ENCODE data around the gene SLC25A29.

Gene SLC25A29

GRCh38 chr14:100320157-100320856 is 14.1 kb upstream of the SLC25A29 start:
- Histone ChIP-seq H3K27ac (replicated peaks; ENCODE audit: low read length) (no peak overlapping the region), H2BK5ac (ENCODE audit: low read length) (peak overlapping the region; percentile 39), H2AK5ac (ENCODE audit: low read depth, low read length) (peak overlapping the region; percentile 75), H2BK12ac (ENCODE audit: low read length) (peak overlapping the region; percentile 41), H3K4me3 (ENCODE audit: low read length in 2 of 2) (no peak overlapping the region), H3K9ac (ENCODE audit: low read depth, low read length, poor library complexity) (peak overlapping the region; percentile 47), H3K4me2 (ENCODE audit: insufficient read depth, low read length, poor library complexity, severe bottlenecking) (no peak overlapping the region), H4K8ac (ENCODE audit: low read depth, low read length) (no peak overlapping the region), H4K91ac (ENCODE audit: low read depth, low read length, poor library complexity) (no peak overlapping the region), H3K27me3 (ENCODE audit: control insufficient read depth in 3 of 3, insufficient read depth in 3 of 3, low read depth in 1 of 3, low read length in 3 of 3) (peaks cover 0 to 39% (median 0%) of the 10 kb centered on the region in 3 experiments), H3K4ac (ENCODE audit: low read length) (no peak overlapping the region), H2BK120ac (ENCODE audit: low read depth, low read length) (no peak overlapping the region), H3K4me1 (ENCODE audit: control insufficient read depth in 2 of 2, insufficient read depth in 1 of 2, low read depth in 1 of 2, low read length in 2 of 2) (peaks cover 0 to 4% of the 10 kb centered on the region in 2 donors), H2BK15ac (ENCODE audit: low read length) (peak overlapping the region; percentile 8), H3K23ac (ENCODE audit: low read depth, low read length, poor library complexity) (peak overlapping the region; percentile 16), H3K36me3 (replicated peaks in 1 of 2; ENCODE audit: control insufficient read depth in 2 of 2, insufficient read depth in 2 of 2, low read length in 2 of 2) (no peaks in the 10 kb centered on the region), H3K79me1 (ENCODE audit: low read depth, low read length) (no peaks in the 10 kb centered on the region), H3K14ac (ENCODE audit: low read length) (no peak overlapping the region), H3K18ac (ENCODE audit: low read length) (peak overlapping the region; percentile 64), H3K9me3 (replicated peaks in 1 of 2; ENCODE audit: control insufficient read depth in 2 of 2, insufficient read depth in 1 of 2, low read depth in 1 of 2, low read length in 2 of 2) (no peaks in the 10 kb centered on the region), H2AFZ (ENCODE audit: low read length) (no peak overlapping the region)
- 100% methylated on average over 3 of the region's 12 CpGs; no CpG with 5 or more reads in 1 of the 2 donors for WGBS, 2 donors (ENCODE audit: extremely low coverage in 2 of 2, insufficient read length in 2 of 2, insufficient replicate concordance in 1 of 2)
- DNase-seq (ENCODE audit: low spot score): no peak

GRCh38 chr14:100317912-100318808 is 11.9 kb upstream of the SLC25A29 start:
- H2BK5ac ChIP-seq (ENCODE audit: low read length): no peak overlapping the region
- no CpG with 5 or more reads among the region's 40 CpGs for WGBS, 2 donors (ENCODE audit: extremely low coverage in 2 of 2, insufficient read length in 2 of 2, insufficient replicate concordance in 1 of 2)

GRCh38 chr14:100317389-100317788 is 11.1 kb upstream of the SLC25A29 start:
- H2BK5ac ChIP-seq (ENCODE audit: low read length): no peak overlapping the region
- peak overlapping the region; percentile 31 for H3K18ac ChIP-seq (ENCODE audit: low read length)
- peaks cover 0 to 12% (median 0%) of the 10 kb centered on the region in 3 experiments for H3K27me3 ChIP-seq (ENCODE audit: control insufficient read depth in 3 of 3, insufficient read depth in 3 of 3, low read depth in 1 of 3, low read length in 3 of 3)
- H4K91ac ChIP-seq (ENCODE audit: low read depth, low read length, poor library complexity): no peak overlapping the region
- no peak for DNase-seq (ENCODE audit: low spot score)
- H2BK120ac ChIP-seq (ENCODE audit: low read depth, low read length): no peak overlapping the region
- H3K23ac ChIP-seq (ENCODE audit: low read depth, low read length, poor library complexity): no peak overlapping the region
- H3K4me2 ChIP-seq (ENCODE audit: insufficient read depth, low read length, poor library complexity, severe bottlenecking): no peak overlapping the region
- no peak overlapping the region for H2BK12ac ChIP-seq (ENCODE audit: low read length)
- H3K4me3 ChIP-seq (ENCODE audit: low read length in 2 of 2): no peak overlapping the region
- H3K14ac ChIP-seq (ENCODE audit: low read length): no peak overlapping the region
- peaks cover 4% of the 10 kb centered on the region in 2 donors for H3K4me1 ChIP-seq (ENCODE audit: control insufficient read depth in 2 of 2, insufficient read depth in 1 of 2, low read depth in 1 of 2, low read length in 2 of 2)
- H2BK15ac ChIP-seq (ENCODE audit: low read length): no peak overlapping the region
- no peak overlapping the region for H2AFZ ChIP-seq (ENCODE audit: low read length)
- H3K79me1 ChIP-seq (ENCODE audit: low read depth, low read length): no peaks in the 10 kb centered on the region
- no CpG with 5 or more reads among the region's 6 CpGs for WGBS, 2 donors (ENCODE audit: extremely low coverage in 2 of 2, insufficient read length in 2 of 2, insufficient replicate concordance in 1 of 2)
- no peaks in the 10 kb centered on the region for H3K9me3 ChIP-seq (replicated peaks in 1 of 2; ENCODE audit: control insufficient read depth in 2 of 2, insufficient read depth in 1 of 2, low read depth in 1 of 2, low read length in 2 of 2)
- H3K4ac ChIP-seq (ENCODE audit: low read length): no peak overlapping the region
- H4K8ac ChIP-seq (ENCODE audit: low read depth, low read length): no peak overlapping the region
- no peak overlapping the region for H3K9ac ChIP-seq (ENCODE audit: low read depth, low read length, poor library complexity)
- no peaks in the 10 kb centered on the region for H3K36me3 ChIP-seq (replicated peaks in 1 of 2; ENCODE audit: control insufficient read depth in 2 of 2, insufficient read depth in 2 of 2, low read length in 2 of 2)
- H3K27ac ChIP-seq (replicated peaks; ENCODE audit: low read length): no peak overlapping the region
- no peak overlapping the region for H2AK5ac ChIP-seq (ENCODE audit: low read depth, low read length)

More at GRCh38 chr14:100317912-100318808, 11.9 kb upstream of the SLC25A29 start:
- Histone ChIP-seq H3K79me1 (ENCODE audit: low read depth, low read length) (no peaks in the 10 kb centered on the region), H4K8ac (ENCODE audit: low read depth, low read length) (peak overlapping the region; percentile 96), H2BK120ac (ENCODE audit: low read depth, low read length) (no peak overlapping the region), H3K4me3 (ENCODE audit: low read length in 2 of 2) (no peak overlapping the region), H2BK12ac (ENCODE audit: low read length) (no peak overlapping the region), H4K91ac (ENCODE audit: low read depth, low read length, poor library complexity) (no peak overlapping the region), H3K9ac (ENCODE audit: low read depth, low read length, poor library complexity) (peak overlapping the region; percentile 40), H3K18ac (ENCODE audit: low read length) (peak overlapping the region; percentile 75), H2AFZ (ENCODE audit: low read length) (peak overlapping the region; percentile 79), H2BK15ac (ENCODE audit: low read length) (peak overlapping the region; percentile 80), H3K27ac (replicated peaks; ENCODE audit: low read length) (no peak overlapping the region), H3K9me3 (replicated peaks in 1 of 2; ENCODE audit: control insufficient read depth in 2 of 2, insufficient read depth in 1 of 2, low read depth in 1 of 2, low read length in 2 of 2) (no peaks in the 10 kb centered on the region), H3K36me3 (replicated peaks in 1 of 2; ENCODE audit: control insufficient read depth in 2 of 2, insufficient read depth in 2 of 2, low read length in 2 of 2) (no peaks in the 10 kb centered on the region), H3K4ac (ENCODE audit: low read length) (no peak overlapping the region), H2AK5ac (ENCODE audit: low read depth, low read length) (peak overlapping the region; percentile 42), H3K14ac (ENCODE audit: low read length) (no peak overlapping the region), H3K23ac (ENCODE audit: low read depth, low read length, poor library complexity) (no peak overlapping the region), H3K4me2 (ENCODE audit: insufficient read depth, low read length, poor library complexity, severe bottlenecking) (no peak overlapping the region), H3K27me3 (ENCODE audit: control insufficient read depth in 3 of 3, insufficient read depth in 3 of 3, low read depth in 1 of 3, low read length in 3 of 3) (peaks cover 0 to 20% (median 0%) of the 10 kb centered on the region in 3 experiments), H3K4me1 (ENCODE audit: control insufficient read depth in 2 of 2, insufficient read depth in 1 of 2, low read depth in 1 of 2, low read length in 2 of 2) (peaks cover 1 to 3% of the 10 kb centered on the region in 2 donors)
- no peak for DNase-seq (ENCODE audit: low spot score)

GRCh38 chr14:100314724-100315123 is 8.5 kb upstream of the SLC25A29 start:
- H3K36me3 ChIP-seq (replicated peaks in 1 of 2; ENCODE audit: control insufficient read depth in 2 of 2, insufficient read depth in 2 of 2, low read length in 2 of 2): no peaks in the 10 kb centered on the region
- H3K27ac ChIP-seq (replicated peaks; ENCODE audit: low read length): no peak overlapping the region
- DNase-seq (ENCODE audit: low spot score): no peak
- no peak overlapping the region for H3K4me3 ChIP-seq (ENCODE audit: low read length in 2 of 2)
- H2AFZ ChIP-seq (ENCODE audit: low read length): peak overlapping the region; percentile 64
- H3K14ac ChIP-seq (ENCODE audit: low read length): no peak overlapping the region
- H2BK12ac ChIP-seq (ENCODE audit: low read length): peak overlapping the region; percentile 12
- no peak overlapping the region for H2BK5ac ChIP-seq (ENCODE audit: low read length)
- no CpG with 5 or more reads among the region's 6 CpGs for WGBS, 2 donors (ENCODE audit: extremely low coverage in 2 of 2, insufficient read length in 2 of 2, insufficient replicate concordance in 1 of 2)
- no peak overlapping the region for H3K23ac ChIP-seq (ENCODE audit: low read depth, low read length, poor library complexity)
- peak overlapping the region; percentile 80 for H2AK5ac ChIP-seq (ENCODE audit: low read depth, low read length)
- no peak overlapping the region for H3K4ac ChIP-seq (ENCODE audit: low read length)
- H3K4me2 ChIP-seq (ENCODE audit: insufficient read depth, low read length, poor library complexity, severe bottlenecking): no peak overlapping the region
- no peak overlapping the region for H3K9ac ChIP-seq (ENCODE audit: low read depth, low read length, poor library complexity)
- no peaks in the 10 kb centered on the region for H3K9me3 ChIP-seq (replicated peaks in 1 of 2; ENCODE audit: control insufficient read depth in 2 of 2, insufficient read depth in 1 of 2, low read depth in 1 of 2, low read length in 2 of 2)
- H2BK120ac ChIP-seq (ENCODE audit: low read depth, low read length): no peak overlapping the region
- H4K91ac ChIP-seq (ENCODE audit: low read depth, low read length, poor library complexity): no peak overlapping the region
- H4K8ac ChIP-seq (ENCODE audit: low read depth, low read length): peak overlapping the region; percentile 52
- no peaks in the 10 kb centered on the region for H3K27me3 ChIP-seq (ENCODE audit: control insufficient read depth in 3 of 3, insufficient read depth in 3 of 3, low read depth in 1 of 3, low read length in 3 of 3)
- peaks cover 2% of the 10 kb centered on the region for H3K79me1 ChIP-seq (ENCODE audit: low read depth, low read length)
- H3K18ac ChIP-seq (ENCODE audit: low read length): no peak overlapping the region
- no peak overlapping the region for H2BK15ac ChIP-seq (ENCODE audit: low read length)
- H3K4me1 ChIP-seq (ENCODE audit: control insufficient read depth in 2 of 2, insufficient read depth in 1 of 2, low read depth in 1 of 2, low read length in 2 of 2): peaks cover 6 to 11% of the 10 kb centered on the region in 2 donors

Data from neuronal stem cell (in vitro differentiated cells).